ENCODE measurements around the gene NAA50. TPM values are rescaled to one million over a fixed set of nuclear protein-coding genes. Genes with fewer than 3 reads are reported as not detected.

The NAA50 gene
- total and polyA plus RNA-seq, 10 of the 15 experiments (the other 5 are each of a cell fraction or from before 2014, with no cell fraction given) = 31.7 to 205 (median 110) TPM

GRCh38 chr3:113695786-113696645, 50.0 kb downstream of the NAA50 start, which contains the start of gene USF3 (continued):
- TF ChIP-seq IKZF2 (IDR thresholded peaks at IDR 0.05) (no peak), IRF4 (IDR thresholded peaks at IDR 0.05; ENCODE audit: low read depth, low read length) (no peak), E2F8 (IDR thresholded peaks at IDR 0.05; ENCODE audit: low read depth, partially characterized antibody) (no peak), TCF7 (IDR thresholded peaks at IDR 0.05; ENCODE audit: borderline replicate concordance) (no peak), SUZ12 (IDR thresholded peaks at IDR 0.05; ENCODE audit: unreplicated experiment) (no peak), SMARCA5 (IDR thresholded peaks at IDR 0.05) (peak; percentile 82; the same call in 1 of the 2 replicates), ZNF687 (IDR thresholded peaks at IDR 0.05) (no peak; the same call in 1 of the 2 replicates), HDAC2 (IDR thresholded peaks at IDR 0.05) (no peak), SUPT20H (IDR thresholded peaks at IDR 0.05; ENCODE audit: borderline replicate concordance, control insufficient read depth, low read depth, low read length) (no peak), YY1 (IDR thresholded peaks at IDR 0.05; ENCODE audit: low read depth, low read length) (no peak), MYB (IDR thresholded peaks at IDR 0.05; ENCODE audit: borderline replicate concordance, low read depth, low read length) (no peak), MTA3 (IDR thresholded peaks at IDR 0.05; ENCODE audit: borderline replicate concordance, low read length) (no peak), ZNF24 (IDR thresholded peaks at IDR 0.05) (no peak), BCL3 (IDR thresholded peaks at IDR 0.05; ENCODE audit: borderline replicate concordance, insufficient read depth, low read depth, low read length, poor library complexity, severe bottlenecking) (no peak), BACH1 (IDR thresholded peaks at IDR 0.05; ENCODE audit: borderline replicate concordance) (peak; percentile 42; the same call in 1 of the 2 replicates), SIX5 (IDR thresholded peaks at IDR 0.05; ENCODE audit: low read depth, low read length, severe bottlenecking) (no peak), CHD4 (IDR thresholded peaks at IDR 0.05) (no peak), CHD2 (IDR thresholded peaks at IDR 0.05; ENCODE audit: borderline replicate concordance, low read depth, low read length) (no peak), TARDBP (IDR thresholded peaks at IDR 0.05; ENCODE audit: borderline replicate concordance) (no peak), ZNF384 (IDR thresholded peaks at IDR 0.05; ENCODE audit: borderline replicate concordance, low read depth, low read length) (no peak), NFYA (IDR thresholded peaks at IDR 0.05; ENCODE audit: borderline replicate concordance, low read depth, low read length) (no peak), SREBF1 (IDR thresholded peaks at IDR 0.05; ENCODE audit: low read length) (no peak)

All from GM12878 (cell line).